ENCODE results near the gene GPRIN1.
A peak's percentile ranks its signal among the peaks of the same experiment; 100 is the strongest.

GPRIN1 gene

DNA sequence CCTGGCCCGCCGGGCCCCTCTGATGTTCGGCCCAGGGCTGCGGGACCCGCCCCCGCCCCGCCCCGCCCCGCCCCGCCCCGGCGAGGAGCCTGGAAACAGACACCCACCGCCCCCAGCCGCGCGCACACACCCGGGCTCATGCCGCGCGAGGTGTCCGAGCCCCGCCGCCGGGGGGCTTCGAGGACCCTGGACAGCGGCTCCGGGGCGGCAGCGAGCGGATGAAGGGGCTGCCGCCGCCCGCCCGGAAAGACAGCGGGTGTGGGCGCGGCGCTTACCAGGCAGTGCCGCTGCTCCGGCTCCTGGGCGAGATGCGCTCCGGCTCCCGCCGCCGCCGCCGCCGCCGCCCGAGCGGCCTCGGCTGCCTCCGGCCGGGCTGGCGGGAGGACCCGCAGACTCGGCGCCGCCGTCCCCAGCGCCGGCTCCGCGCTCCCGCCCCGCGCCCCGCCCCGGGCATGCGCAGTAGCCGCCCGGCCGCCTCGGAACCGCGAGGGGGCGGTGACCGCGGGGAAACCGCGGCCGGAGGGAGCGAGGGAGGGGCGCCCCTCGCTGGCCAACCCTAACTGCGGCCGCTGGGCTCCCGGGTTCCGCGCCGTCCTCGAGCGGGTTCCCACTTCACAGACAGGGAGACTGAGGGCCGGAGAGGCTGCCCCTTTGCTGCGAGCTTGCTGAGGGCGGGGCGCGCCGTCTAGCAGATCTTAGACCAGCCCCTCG is at the start of gene GPRIN1:
Gene GPRIN1 (minus strand): TSS at position 433 of the 711 bp plus-strand sequence. CDS start 10,322 bp downstream, outside the sequence.
- DNase-seq = no peak

DNA sequence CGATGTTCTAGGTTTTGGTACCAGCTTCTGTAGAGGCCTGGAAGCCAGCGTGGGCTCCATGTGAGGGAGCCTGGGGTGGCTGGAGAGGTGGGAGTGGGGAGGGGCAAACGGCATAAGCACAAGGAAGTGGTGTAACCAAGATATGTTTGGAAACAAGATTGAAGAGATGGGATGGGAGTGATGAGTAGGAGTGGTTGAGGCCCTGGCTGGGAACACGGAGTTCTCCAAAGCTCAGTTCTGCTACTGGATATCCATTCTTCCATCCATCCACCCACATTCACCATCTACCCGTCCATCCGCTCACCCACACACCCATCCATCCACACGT is 49.5 kb upstream of the GPRIN1 start:
- no peak for DNase-seq

DNA sequence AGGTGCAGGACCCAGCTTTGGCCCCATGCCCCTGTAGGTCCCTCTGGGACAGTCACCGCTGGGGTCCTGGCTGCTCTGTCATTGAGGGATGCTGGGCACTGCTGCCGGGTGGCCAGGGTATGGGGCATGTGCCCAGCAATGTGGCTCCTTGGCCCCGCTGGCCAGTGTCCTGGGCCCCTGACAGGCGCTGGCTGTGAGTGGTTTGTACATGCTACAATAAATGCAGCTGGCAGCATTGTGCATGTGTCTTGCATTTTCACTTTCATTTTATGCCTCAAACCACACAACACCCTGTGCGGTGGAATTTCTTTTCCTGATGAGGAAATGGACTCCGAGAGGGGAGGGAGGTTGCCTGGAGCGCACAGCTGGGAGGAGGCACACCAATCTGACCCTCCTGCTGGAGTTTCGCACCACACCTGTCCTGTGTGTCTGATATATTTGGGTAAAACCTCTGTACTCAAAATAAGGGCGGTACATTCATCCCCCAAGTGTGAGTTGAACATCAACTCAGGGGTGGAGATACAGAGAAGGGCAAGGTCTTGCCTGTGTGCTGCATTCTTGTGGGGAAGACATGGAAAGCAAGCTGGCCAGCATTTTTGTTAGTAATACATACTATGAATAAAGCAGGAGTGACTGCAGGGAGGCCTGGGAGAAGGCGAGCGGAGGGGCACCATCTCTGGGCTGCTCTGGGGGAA is 49.0 kb upstream of the GPRIN1 start:
- no peak for DNase-seq

DNA sequence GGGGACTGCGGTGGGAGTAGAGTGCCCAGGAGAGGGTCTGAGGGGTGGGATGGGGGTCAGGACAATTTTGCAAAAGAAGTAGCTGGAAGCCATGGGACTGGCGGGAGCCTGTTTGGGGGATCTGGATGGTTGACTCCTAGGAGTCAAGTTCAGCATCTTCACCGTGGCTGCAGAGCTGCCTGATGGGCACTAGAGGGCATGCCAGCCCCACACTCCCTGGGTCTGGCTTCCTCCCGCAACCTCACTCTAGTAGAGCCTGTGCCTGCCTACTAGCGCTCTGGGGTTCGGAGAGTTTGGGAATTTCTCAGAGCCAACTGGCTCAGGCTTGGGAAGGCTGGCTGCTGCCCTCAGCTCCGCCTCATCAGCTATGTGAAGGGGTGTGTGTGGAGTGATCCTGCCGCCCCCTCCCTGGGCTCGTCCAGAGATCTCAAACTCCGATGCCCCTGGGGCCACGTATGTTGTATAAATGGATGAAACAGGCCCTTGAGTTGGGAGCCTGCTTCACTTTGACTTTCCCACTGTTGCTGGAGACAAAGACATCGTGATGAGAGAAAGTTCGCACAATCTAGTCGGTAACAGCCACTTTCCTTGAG is 48.1 kb upstream of the GPRIN1 start:
- no peak for DNase-seq

DNA sequence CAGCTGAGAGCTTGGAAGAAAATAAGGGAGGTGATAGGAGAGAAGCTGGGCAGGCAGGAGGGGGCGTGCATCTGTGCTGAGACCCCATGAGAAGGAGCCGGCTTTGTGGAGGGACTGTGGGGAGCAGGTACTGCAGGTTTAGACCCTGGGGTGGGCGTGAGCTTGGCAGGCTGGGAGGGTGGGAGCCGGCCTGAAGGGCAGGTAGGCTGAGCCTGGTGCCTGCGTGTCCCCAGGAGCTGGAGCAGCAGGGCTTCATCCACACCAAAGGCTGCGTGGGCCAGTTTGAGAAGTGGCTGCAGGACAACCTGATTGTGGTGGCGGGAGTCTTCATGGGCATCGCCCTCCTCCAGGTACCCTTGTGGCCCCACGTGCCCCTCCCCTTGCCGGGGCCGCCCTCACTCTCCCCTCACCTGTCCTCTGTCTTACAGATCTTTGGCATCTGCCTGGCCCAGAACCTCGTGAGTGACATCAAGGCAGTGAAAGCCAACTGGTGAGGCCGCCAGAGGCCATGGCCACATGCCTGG is 46.6 kb upstream of the GPRIN1 start:
- no peak for DNase-seq

DNA sequence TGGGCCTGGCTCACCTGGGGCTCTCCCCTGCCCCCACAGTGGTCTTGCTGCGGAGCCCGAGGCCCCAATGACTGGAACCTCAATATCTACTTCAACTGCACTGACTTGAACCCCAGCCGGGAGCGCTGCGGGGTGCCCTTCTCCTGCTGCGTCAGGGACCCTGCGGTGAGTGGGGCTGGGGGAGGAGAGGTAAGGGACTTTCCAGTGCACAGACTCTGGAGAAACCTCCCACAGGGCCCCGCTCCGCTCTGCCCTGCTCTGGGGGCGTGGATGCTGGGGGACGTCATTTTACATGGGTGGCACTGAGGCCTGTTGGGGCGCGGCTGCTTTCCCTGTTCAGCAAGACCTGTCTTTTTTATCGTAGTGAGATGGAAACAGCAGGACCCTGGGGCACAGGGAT is 44.9 kb upstream of the GPRIN1 start:
- DNase-seq = no peak

DNA sequence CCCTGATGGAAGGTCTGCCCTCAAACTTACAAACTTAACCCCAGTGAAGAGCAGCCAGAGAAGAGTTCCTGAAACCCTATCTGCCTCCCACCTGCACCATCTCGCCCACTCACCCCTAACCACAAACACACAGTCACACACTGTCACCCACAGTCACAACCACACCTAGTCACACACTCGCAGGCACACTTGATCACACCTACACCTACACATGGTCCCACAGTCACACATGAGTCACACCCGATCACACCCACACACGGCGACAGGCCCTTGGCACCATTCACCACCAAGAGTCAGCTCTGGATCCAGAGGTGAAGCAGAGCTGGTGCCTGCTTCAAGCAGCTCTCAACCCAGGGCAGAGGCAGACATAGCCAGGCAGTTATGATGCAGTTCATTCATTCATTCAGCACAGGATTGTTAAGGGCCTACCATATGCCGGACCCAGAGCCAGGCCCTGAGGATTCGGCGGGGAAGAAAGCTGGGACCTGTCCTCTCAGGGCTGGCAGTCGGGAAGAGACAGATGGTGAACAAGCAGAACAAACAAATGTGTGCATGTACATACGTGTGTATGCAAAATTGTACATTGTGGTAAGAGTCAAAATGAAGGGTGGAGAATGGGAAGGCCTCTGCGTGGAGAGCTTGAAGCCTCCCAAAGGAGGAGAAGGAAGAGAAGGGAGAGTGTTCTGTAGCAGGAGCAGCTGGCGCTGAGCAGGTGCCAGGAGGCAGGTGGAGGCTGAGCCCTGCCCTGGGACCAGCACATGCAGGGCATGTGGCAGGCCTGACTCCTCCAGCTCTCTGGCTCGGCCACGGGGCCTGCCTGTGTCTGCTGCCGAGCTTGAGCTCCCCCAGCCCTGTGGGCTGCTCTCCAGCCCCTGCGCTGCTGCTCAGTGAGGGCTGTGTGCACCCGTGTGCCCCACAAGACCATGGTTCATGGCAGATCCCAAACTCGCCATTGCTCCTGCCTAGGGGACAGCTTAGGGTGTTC is 43.7 kb upstream of the GPRIN1 start:
- DNase-seq = no peak

DNA sequence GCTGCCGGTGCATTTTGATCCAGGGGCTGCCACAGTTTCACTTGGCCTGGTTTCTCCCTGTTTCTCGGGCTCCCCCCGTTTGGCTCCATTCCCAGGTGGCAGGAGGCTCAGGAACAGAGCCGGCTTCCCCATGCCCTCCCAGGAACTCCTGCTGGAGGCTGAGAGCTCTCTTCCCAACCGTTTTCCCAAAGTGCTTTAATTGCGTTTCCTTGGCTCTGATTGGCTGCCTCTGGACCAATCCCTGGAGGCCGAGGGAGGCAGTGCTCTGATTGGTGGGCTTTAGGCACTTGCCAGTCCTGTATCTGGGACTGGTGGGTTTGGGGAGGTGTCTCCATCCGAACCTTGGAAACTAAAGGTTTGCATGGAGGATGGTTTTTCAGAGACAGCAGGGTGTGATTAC is 42.2 kb upstream of the GPRIN1 start:
- DNase-seq = no peak

DNA sequence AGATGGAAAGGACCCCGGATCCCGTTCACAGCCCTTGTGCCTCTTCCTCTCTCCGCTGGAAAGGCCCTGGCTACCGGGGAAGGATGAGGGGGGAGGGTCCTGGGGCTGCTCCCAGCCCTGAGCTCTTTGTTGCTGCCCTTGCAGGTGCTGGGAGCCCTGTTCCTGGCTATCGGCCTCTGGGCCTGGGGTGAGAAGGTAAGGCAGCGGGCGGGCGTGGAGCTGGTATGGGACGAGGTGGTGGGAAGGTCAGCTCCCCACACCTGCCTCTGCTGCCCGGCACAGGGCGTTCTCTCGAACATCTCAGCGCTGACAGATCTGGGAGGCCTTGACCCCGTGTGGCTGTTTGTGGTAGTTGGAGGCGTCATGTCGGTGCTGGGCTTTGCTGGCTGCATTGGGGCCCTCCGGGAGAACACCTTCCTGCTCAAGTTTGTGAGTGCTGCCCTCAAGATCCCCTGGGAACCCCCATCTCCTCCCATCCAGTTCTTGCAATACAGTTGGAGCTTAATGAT is 41.6 kb upstream of the GPRIN1 start:
- no peak for DNase-seq

DNA sequence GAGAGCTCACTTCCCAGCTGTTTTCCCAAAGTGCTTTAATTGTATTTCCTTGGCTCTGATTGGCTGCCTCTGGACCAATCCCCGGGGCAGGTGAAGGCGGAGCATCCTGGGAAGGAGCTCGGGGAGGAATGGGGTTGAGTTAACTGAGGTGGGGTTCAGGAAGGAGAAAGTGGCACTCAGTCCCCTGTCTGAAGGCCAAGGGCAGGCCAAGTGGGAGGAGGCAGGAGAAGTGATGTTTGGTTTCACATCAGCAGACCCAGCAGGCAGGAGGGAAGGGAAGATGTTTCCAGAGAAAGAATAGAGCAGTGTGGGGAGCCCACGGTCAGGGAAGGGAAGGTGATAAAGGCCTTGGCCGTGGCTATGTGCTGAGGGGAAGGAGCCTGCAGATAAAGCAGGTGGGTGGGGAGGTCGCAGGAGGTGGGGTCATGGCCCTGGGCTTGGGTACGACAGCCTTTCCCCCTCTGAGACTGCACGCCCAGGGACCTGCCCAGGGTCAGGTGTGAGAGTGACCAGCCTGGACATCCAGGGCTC is 40.5 kb upstream of the GPRIN1 start:
- no peak for DNase-seq

DNA sequence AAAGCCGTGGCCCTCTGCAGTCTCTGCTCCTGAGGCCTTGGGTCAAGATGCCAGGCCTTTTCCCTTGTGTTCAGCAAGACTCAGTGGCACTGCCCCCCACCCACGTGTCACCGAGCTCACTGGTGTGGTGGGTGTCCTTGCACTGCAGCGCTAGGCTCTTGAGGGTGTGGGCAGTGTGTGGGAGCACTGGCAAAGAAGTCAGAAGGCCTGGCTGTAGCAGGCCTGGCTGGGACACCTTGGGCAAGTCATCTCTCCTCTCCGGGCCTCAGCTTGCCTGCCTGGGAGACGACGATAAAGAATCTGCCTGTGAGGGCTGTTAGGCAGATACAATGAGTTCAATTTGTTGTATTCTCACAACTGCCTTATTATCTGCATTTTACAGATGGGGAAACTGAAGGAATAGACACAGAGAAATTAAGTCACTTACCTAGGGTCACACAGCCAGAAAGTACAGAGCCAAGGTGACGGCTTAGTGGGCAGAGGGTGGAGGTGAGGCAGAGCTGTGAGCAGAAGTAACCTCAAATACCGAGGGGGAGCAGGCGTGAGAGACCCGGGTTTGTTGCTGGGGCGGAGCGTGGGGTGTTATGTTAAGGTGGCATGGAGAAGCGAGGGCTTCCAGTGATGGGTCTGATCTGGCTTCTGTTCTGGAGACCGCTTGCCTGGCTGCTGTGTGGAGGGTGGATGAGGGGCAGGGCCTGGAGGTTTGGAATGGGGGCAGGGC is 38.7 kb upstream of the GPRIN1 start:
- no peak for DNase-seq

DNA sequence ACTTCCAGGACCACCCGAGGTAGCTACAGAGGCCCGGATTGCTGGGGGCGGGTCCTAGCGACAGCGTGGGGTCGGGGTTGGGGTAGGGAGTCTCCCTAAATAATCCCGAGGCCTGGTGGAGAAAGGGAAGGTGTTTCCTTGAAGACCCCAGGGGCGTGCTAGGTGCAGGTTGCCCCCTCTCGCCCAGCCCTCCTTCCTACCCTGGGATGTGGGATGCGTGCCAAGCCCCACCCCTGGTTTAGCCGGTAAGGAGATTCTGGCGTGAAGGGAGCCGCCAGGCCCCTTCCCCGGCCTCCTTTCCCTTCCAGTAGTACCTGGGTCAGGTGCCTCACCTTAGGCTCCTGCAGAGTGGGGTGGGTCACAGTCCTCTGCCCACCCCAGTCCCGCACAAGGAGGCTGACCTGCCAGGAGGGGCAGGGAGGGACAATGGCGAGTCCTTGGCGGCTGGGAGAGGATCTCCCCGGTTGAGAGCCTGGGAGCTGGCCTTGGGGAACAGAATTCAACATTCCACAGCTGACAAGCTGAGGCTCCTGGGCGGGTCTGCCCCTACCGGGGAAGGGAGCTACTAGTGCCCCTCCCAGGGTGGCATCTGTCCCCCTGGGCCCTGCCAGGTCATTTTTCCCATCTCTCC is 38.0 kb upstream of the GPRIN1 start:
- DNase-seq = no peak

DNA sequence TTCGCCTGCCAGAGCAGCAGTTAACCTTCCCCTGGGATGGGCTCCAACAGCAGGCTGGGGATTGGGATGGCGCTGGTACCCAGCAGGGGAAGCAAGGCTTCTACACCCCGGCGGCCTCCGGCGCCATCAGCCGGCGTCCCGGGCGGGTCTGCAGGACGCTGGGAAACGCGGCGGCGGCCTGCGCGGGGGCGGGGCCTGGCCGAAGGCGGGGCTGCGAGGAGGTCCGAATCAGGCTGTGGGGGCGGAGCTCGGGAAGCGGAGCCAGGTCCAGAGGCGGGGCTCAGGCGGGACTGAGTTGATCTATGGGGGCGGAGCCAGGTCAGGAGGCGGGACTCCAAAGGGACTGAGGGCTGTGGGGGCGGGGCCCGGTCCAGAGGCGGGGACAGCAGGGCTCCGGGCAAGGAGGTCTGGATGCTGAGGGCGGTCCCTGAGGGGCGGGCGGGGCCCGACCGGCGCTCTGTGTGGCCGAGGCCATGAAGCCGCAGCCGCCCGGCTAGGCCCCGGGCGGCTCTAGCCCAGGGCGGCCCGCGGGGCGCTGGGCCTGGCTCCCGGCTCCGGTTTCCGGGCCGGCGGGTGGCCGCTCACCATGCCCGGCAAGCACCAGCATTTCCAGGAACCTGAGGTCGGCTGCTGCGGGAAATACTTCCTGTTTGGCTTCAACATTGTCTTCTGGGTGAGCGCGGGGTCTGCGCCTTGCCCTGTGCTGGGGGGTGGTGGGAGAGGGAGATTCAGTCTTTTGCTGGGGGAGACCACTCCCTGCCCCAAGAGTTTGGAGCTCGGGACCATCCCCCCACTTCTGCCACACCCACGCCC is 37.3 kb upstream of the GPRIN1 start, which contains the start of gene TSPAN17:
Gene TSPAN17 (plus strand): TSS at position 455 of the 813 bp plus-strand sequence. CDS start 132 bp downstream, at position 587.
- DNase-seq = peak; percentile 57

DNA sequence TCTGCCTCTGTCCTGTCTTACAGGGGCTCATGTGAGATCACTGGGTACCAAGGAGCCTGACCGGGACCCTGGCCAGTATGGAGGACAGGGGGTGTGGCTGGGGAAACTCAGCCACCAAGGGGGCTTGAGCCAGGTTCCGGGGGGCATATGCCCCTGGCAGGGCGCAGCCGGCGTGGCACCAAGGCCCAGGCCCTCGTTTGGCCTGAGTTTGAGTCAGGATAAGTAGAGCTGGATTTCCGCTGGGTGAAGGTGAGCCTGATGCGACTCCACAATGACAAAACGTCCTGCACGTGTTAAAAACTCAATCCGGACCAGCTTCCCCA is 36.7 kb upstream of the GPRIN1 start:
- DNase-seq = no peak

DNA sequence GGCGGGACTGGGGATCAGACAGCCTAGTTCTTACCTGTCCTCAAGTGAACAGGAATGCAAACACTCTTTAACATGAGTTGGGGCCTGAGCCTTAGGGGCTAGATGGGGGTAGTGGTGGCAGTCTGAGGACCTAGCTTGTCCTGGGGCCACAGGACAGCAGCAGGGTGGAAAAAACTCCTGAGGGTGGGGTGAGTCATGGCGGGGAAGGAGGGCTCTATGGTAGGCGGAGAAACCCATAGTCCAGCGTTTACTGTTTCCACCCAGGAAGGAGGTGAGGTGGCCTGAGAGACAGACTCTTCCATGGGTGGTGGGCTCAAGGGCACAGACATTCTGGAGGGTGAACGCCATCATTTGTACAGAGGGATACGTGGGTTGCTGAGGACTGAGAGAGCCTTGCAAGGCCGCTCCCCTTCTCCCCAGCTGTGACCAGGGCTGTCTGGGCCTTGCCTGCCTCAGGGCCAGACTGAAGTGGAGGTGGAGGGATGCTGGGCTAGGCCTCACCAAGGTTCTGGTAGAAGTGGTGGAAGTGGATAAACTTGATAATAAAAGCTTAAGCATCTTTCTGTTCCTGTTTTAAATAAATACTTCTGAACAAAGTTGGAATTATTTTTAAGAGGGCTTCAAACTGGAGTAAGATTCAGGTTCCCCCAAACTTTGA is 36.2 kb upstream of the GPRIN1 start:
- DNase-seq = no peak

DNA sequence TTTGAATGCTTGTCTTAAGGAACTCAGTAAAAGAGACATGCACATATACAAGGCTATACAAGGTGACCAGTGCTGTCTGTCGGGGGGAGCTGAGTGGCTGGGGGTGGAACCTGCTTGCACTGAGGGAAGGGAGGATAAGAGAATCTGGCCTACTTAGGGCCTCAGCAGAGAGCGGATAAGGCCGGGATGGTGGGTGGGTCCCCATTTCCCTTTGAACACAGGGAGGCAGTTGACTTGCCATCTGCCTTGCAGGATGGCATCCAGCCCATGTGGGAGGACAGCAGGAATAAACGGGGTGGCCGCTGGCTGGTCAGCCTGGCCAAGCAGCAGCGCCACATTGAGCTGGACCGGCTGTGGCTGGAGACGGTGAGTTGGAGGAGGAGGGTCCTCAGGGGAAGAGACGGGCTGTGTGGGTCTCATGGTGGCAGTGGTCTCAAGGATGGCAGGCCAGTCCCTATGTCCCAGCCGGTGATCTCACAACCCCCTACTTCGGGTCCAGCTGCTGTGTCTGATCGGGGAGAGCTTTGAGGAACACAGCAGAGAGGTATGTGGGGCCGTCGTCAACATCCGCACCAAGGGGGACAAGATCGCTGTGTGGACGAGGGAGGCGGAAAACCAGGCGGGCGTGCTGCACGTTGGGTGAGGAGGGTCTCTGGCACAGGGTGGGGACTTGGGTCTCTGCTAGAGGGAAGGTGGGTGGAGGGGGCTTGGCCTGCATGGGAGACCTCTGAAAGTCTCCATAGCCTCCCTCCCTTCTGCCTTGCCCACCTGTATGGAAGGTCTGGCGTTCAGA is 35.1 kb upstream of the GPRIN1 start:
- DNase-seq = no peak

DNA sequence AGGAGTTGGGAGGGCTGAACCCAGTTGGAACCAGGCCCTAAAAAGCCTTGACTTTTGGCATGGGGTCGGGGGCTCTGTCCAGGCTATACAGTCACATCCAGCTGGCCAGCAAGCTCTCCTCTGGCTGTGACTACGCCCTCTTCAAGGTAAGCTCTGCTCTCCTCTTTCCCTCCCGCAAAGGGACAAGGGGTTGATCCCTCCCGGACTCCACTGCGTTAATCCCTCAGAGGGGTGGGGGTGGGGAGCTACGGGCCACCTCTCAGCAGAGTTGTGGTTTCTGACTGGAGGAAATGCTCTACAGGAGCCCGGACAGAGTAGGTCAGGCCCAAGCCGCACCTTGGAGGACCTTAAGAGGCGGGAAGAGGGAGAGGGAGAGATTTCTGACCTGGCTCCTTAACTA is 34.3 kb upstream of the GPRIN1 start:
- no peak for DNase-seq

DNA sequence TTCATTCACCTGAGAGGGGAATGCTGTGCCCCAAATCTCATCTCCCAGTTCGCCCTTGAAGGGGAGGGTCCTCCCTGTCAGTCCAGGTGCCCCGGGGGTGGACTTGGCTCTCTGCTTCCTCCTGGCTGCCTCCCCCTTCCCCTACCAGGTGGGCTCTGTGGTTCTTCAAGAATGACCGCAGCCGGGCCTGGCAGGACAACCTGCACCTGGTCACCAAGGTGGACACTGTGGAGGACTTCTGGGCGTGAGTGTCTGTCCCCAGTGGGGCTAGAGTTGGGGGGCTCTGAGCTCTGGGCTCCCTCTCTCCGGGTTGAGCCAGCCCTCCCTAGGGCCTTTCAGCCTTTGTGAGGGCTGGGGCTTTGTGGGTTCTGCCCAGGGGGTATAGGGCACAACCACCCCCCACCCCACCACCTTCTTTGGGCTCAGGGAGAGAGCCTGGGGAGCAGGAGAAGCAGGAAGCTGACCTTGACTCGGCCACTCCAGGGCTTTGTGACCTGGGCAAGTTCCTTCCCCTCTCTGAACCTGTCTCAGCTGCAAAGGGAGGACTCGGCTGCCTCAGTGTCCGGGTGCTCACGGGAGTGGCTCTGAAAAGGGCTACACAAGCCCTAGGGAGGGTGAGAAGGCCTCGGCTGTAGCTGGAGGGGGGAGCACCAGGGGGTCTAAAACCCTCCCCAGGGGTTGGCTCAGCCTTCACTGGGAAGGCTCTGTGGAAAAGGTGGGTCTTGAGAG is 33.7 kb upstream of the GPRIN1 start:
- no peak for DNase-seq

Data from NCI-H1417 treated with DMSO at 0.1 percent for 48 hours (cell line).